Osteocyte (in vitro differentiated cells): ENCODE measurements around the gene SSBP2. TPM values are rescaled to one million over a fixed set of nuclear protein-coding genes. Genes with fewer than 3 reads are reported as not detected.
"Not testable (repeated sequence)": the region's sequence is repeated elsewhere in the genome, so short reads cannot be mapped to it uniquely, and the experiment has no call there.

Experiments
- DNase-seq: peaks from one replicate; pipeline ENCODE4 v3.0.0; 2021; ENCODE audit warnings: mixed read lengths; ENCODE audit not compliant: unreplicated experiment; ENCODE audit errors: extremely low spot score
- H3K27ac Mint-ChIP-seq: one replicate; pipeline ENCODE4 v1.8.0; 2021; ENCODE audit warnings: mild to moderate bottlenecking, mixed read lengths; ENCODE audit not compliant: unreplicated experiment
- H3K27me3 Mint-ChIP-seq: one replicate; pipeline ENCODE4 v1.8.0; 2021; ENCODE audit warnings: mixed read lengths; ENCODE audit not compliant: unreplicated experiment
- H3K36me3 Mint-ChIP-seq: one replicate; pipeline ENCODE4 v1.8.0; 2021; ENCODE audit warnings: mixed read lengths; ENCODE audit not compliant: unreplicated experiment
- H3K4me1 Mint-ChIP-seq: one replicate; pipeline ENCODE4 v1.8.0; 2021; ENCODE audit warnings: mixed read lengths; ENCODE audit not compliant: unreplicated experiment
- H3K4me3 Mint-ChIP-seq: one replicate; pipeline ENCODE4 v1.8.0; 2021; ENCODE audit warnings: mild to moderate bottlenecking, moderate library complexity, mixed read lengths; ENCODE audit not compliant: unreplicated experiment
- H3K9me3 Mint-ChIP-seq: one replicate; pipeline ENCODE4 v1.8.0; 2021; ENCODE audit warnings: mixed read lengths; ENCODE audit not compliant: unreplicated experiment
- CTCF ChIP-seq: fragments of 200-600 bp; sonication (generic); IDR thresholded peaks from 2 replicates; pipeline ENCODE4 v1.5.0; 2021; ENCODE audit warnings: antibody characterized with exemption, mild to moderate bottlenecking, moderate library complexity
- total RNA-seq: library from RNA; stranded (reverse); gene quantifications from 2 replicates; pipeline ENCODE4 v1.2.1, GENCODE V29; 2021

SSBP2 gene
- total RNA-seq, 1 donor from 2014 or later = 62.1 TPM

GRCh38 chr5:81417052-81417451 is 333.8 kb downstream of the SSBP2 start:
- Mint-ChIP-seq H3K4me3 (no peak overlapping the region), H3K27ac (no peak overlapping the region), H3K9me3 (no peaks in the 10 kb centered on the region), H3K4me1 (peaks cover 24% of the 10 kb centered on the region), H3K36me3 (peaks cover 16% of the 10 kb centered on the region), H3K27me3 (no peaks in the 10 kb centered on the region)
- no peak for DNase-seq
- TF ChIP-seq CTCF = no peak

- H3K4me1 Mint-ChIP-seq = peaks cover 17% of the 10 kb centered on the region
- H3K4me3 Mint-ChIP-seq = no peak overlapping the region
- no peaks in the 10 kb centered on the region for H3K9me3 Mint-ChIP-seq
- no peaks in the 10 kb centered on the region for H3K36me3 Mint-ChIP-seq
- no peak for TF ChIP-seq CTCF
- H3K27ac Mint-ChIP-seq = no peak overlapping the region
- H3K27me3 Mint-ChIP-seq = no peaks in the 10 kb centered on the region
- DNase-seq = no peak
Observed at GRCh38 chr5:81409896-81410295, 341.0 kb downstream of the SSBP2 start.

- Mint-ChIP-seq H3K27ac (no peak overlapping the region), H3K9me3 (no peaks in the 10 kb centered on the region), H3K36me3 (no peaks in the 10 kb centered on the region), H3K4me3 (no peak overlapping the region), H3K4me1 (peaks cover 17% of the 10 kb centered on the region), H3K27me3 (no peaks in the 10 kb centered on the region)
- no peak for TF ChIP-seq CTCF
- DNase-seq = no peak
Observed at GRCh38 chr5:81409361-81409760, 341.5 kb downstream of the SSBP2 start.

- Mint-ChIP-seq H3K27ac (no peak overlapping the region), H3K36me3 (no peaks in the 10 kb centered on the region), H3K4me1 (peaks cover 17% of the 10 kb centered on the region), H3K27me3 (no peaks in the 10 kb centered on the region), H3K9me3 (no peaks in the 10 kb centered on the region), H3K4me3 (no peak overlapping the region)
- no peak for TF ChIP-seq CTCF
- DNase-seq = no peak
Observed at GRCh38 chr5:81408496-81408895, 342.4 kb downstream of the SSBP2 start.

- H3K27me3 Mint-ChIP-seq, DNase-seq, H3K9me3 Mint-ChIP-seq, H3K4me3 Mint-ChIP-seq, H3K27ac Mint-ChIP-seq, H3K36me3 Mint-ChIP-seq: not testable (repeated sequence)
- peaks cover 17% of the 10 kb centered on the region for H3K4me1 Mint-ChIP-seq
Observed at GRCh38 chr5:81407811-81408210, 343.1 kb downstream of the SSBP2 start.
